Astrocyte (in vitro differentiated cells and primary cell): ENCODE data around the gene SFTPB. TPM values are rescaled to one million over a fixed set of nuclear protein-coding genes. Genes with fewer than 3 reads are reported as not detected.

Source experiments
- DNase-seq: peaks from one replicate; pipeline ENCODE4 v3.0.0-alpha.2; 2010; ENCODE audit warnings: low read depth
- FAIRE-seq: peaks from 2 replicates; lab custom pipeline; 2011; peaks lifted over from hg19 to GRCh38; lab: Jason Lieb, UNC
- H2AFZ ChIP-seq: 2 replicates; pipeline ENCODE4 v1.6.0; 2012; ENCODE audit warnings: low read depth, low read length, inconsistent platforms
- H3K27ac ChIP-seq: 2 replicates; pipeline ENCODE4 v1.5.1; 2011; ENCODE audit warnings: low read depth, low read length, inconsistent platforms
- H3K27me3 ChIP-seq: 2 replicates; pipeline ENCODE4 v1.6.0; 2011; ENCODE audit warnings: low read length, inconsistent platforms; ENCODE audit not compliant: insufficient read depth
- H3K36me3 ChIP-seq: 2 replicates; pipeline ENCODE4 v1.5.1; 2011; ENCODE audit warnings: low read length, inconsistent platforms; ENCODE audit not compliant: insufficient read depth
- H3K4me1 ChIP-seq: 2 replicates; pipeline ENCODE4 v1.5.1; 2011; ENCODE audit warnings: low read length, inconsistent platforms; ENCODE audit not compliant: insufficient read depth
- H3K4me2 ChIP-seq: 2 replicates; pipeline ENCODE4 v1.6.0; 2012; ENCODE audit warnings: low read length, inconsistent platforms
- H3K4me3 ChIP-seq: 2 replicates; pipeline ENCODE4 v1.5.1; 2011; ENCODE audit warnings: low read depth, mild to moderate bottlenecking, low read length, inconsistent platforms; ENCODE audit not compliant: insufficient read depth
- H3K79me2 ChIP-seq: 2 replicates; pipeline ENCODE4 v1.6.0; 2012; ENCODE audit warnings: mild to moderate bottlenecking, low read length, inconsistent platforms; ENCODE audit not compliant: insufficient read depth
- H3K9ac ChIP-seq: 2 replicates; pipeline ENCODE4 v1.6.0; 2012; ENCODE audit warnings: mild to moderate bottlenecking, low read length, inconsistent platforms
- H3K9me3 ChIP-seq: 2 replicates; pipeline ENCODE4 v1.5.1; 2012; ENCODE audit warnings: low read depth, mild to moderate bottlenecking, low read length, inconsistent platforms; ENCODE audit not compliant: insufficient read depth
- H4K20me1 ChIP-seq: 2 replicates; pipeline ENCODE4 v1.6.0; 2012; ENCODE audit warnings: low read length, inconsistent platforms; ENCODE audit not compliant: insufficient read depth
- H3K27ac Mint-ChIP-seq: one replicate; pipeline ENCODE4 v1.8.0; 2021; ENCODE audit warnings: mild to moderate bottlenecking, mixed read lengths; ENCODE audit not compliant: unreplicated experiment
- H3K27me3 Mint-ChIP-seq: one replicate; pipeline ENCODE4 v1.8.0; 2021; ENCODE audit warnings: low read depth, mixed read lengths; ENCODE audit not compliant: unreplicated experiment
- H3K36me3 Mint-ChIP-seq: one replicate; pipeline ENCODE4 v1.8.0; 2021; ENCODE audit warnings: low read depth, mixed read lengths; ENCODE audit not compliant: unreplicated experiment
- H3K4me1 Mint-ChIP-seq: one replicate; pipeline ENCODE4 v1.8.0; 2021; ENCODE audit warnings: low read depth, mixed read lengths; ENCODE audit not compliant: unreplicated experiment
- H3K4me3 Mint-ChIP-seq: one replicate; pipeline ENCODE4 v1.8.0; 2021; ENCODE audit warnings: mild to moderate bottlenecking, moderate library complexity, mixed read lengths; ENCODE audit not compliant: unreplicated experiment
- H3K9me3 Mint-ChIP-seq: one replicate; pipeline ENCODE4 v1.8.0; 2021; ENCODE audit warnings: mild to moderate bottlenecking, mixed read lengths; ENCODE audit not compliant: unreplicated experiment
- CTCF ChIP-seq: IDR thresholded peaks from 2 replicates; pipeline ENCODE4 v1.5.1; 2011; ENCODE audit warnings: low read depth, mild to moderate bottlenecking, inconsistent platforms, low read length, moderate library complexity; ENCODE audit not compliant: insufficient read depth
- EZH2 ChIP-seq: IDR thresholded peaks from 2 replicates; pipeline ENCODE4 v1.6.1; 2012; ENCODE audit warnings: mild to moderate bottlenecking, low read length, inconsistent platforms; ENCODE audit not compliant: insufficient read depth
- total RNA-seq: library from RNA; stranded (reverse); gene quantifications from 2 replicates; pipeline ENCODE4 v1.2.1, GENCODE V29; 2021

SFTPB gene
- total RNA-seq, 1 donor from 2014 or later: not detected

DNA sequence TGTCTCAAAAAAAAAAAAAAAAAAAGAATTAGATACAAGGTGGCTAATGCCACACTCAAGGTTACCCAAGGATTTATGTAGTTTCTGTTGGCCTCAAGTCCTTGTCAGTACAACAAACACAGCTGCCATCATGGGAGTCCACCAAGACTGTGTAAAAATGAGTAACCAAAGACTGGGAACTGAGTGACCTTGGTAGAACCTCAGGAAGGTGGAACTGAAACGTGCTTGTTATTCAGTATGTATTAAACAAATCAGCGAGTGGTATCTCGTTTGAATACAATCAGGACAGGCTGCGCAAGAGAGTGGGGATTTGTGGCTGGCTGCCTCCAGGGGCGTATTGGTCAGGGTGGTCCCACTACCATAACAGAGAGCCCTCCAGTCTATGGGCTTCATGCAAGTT lies 1.6 kb upstream of the SFTPB start:
- no peak overlapping the region for H3K27ac ChIP-seq
- H3K4me1 ChIP-seq: peaks cover 3% of the 10 kb centered on the region
- no peak overlapping the region for H3K4me3 ChIP-seq
- DNase-seq (no peak), FAIRE-seq (no peak)
- H3K4me2 ChIP-seq: no peak overlapping the region
- no peaks in the 10 kb centered on the region for H3K36me3 Mint-ChIP-seq
- no peak overlapping the region for H2AFZ ChIP-seq
- H3K27ac Mint-ChIP-seq: no peak overlapping the region
- H3K36me3 ChIP-seq: no peaks in the 10 kb centered on the region
- peaks cover 2% of the 10 kb centered on the region for H3K9me3 Mint-ChIP-seq
- peaks cover 2% of the 10 kb centered on the region for H3K27me3 ChIP-seq
- H3K27me3 Mint-ChIP-seq: peaks cover 34% of the 10 kb centered on the region
- H3K79me2 ChIP-seq: no peaks in the 10 kb centered on the region
- H3K9me3 ChIP-seq: no peaks in the 10 kb centered on the region
- H3K4me1 Mint-ChIP-seq: no peaks in the 10 kb centered on the region
- H3K9ac ChIP-seq: no peak overlapping the region
- no peaks in the 10 kb centered on the region for H4K20me1 ChIP-seq
- no peak for TF ChIP-seq EZH2
- TF ChIP-seq CTCF: no peak
- H3K4me3 Mint-ChIP-seq: no peak overlapping the region

- H3K4me1 Mint-ChIP-seq: no peaks in the 10 kb centered on the region
- FAIRE-seq (no peak), DNase-seq (no peak)
- peaks cover 3% of the 10 kb centered on the region for H3K4me1 ChIP-seq
- no peak overlapping the region for H3K9ac ChIP-seq
- TF ChIP-seq CTCF (no peak), EZH2 (no peak)
- H3K27me3 ChIP-seq: no peaks in the 10 kb centered on the region
- no peak overlapping the region for H2AFZ ChIP-seq
- H3K9me3 Mint-ChIP-seq: peaks cover 2% of the 10 kb centered on the region
- H3K27me3 Mint-ChIP-seq: peaks cover 33% of the 10 kb centered on the region
- H3K36me3 Mint-ChIP-seq: no peaks in the 10 kb centered on the region
- no peak overlapping the region for H3K4me2 ChIP-seq
- no peaks in the 10 kb centered on the region for H3K9me3 ChIP-seq
- H3K4me3 Mint-ChIP-seq: no peak overlapping the region
- no peaks in the 10 kb centered on the region for H3K79me2 ChIP-seq
- no peak overlapping the region for H3K27ac ChIP-seq
- no peaks in the 10 kb centered on the region for H4K20me1 ChIP-seq
- no peak overlapping the region for H3K27ac Mint-ChIP-seq
- H3K4me3 ChIP-seq: no peak overlapping the region
- H3K36me3 ChIP-seq: no peaks in the 10 kb centered on the region
These were observed 801 bp upstream of the SFTPB start for GRCh38 chr2:85668857-85669142.

DNA sequence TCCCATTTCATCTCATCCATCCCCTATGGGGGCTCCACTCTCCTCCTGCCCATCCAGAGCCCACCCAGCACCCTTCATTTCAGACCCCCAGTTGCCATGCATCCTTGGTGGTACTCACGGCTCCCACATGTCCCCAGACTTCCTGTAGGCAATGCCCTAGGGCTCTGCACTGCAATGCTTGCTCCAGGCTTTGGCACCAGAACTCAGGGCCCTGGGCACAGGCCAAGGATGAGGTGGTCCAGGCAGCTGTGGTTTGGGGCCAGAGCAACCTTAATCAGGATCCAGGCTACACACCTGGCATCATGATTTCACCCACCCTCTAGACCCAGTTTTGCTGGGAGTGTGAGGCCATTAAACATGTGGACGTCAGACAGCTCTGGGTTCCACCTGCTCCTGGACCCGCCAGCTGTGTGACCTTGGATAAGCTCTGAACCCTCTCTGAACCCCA lies 414 bp downstream of the SFTPB start:
- no peak overlapping the region for H3K4me2 ChIP-seq
- no peaks in the 10 kb centered on the region for H4K20me1 ChIP-seq
- H3K4me3 Mint-ChIP-seq: no peak overlapping the region
- no peak overlapping the region for H3K27ac ChIP-seq
- H3K79me2 ChIP-seq: no peaks in the 10 kb centered on the region
- TF ChIP-seq CTCF (no peak), EZH2 (no peak)
- no peak overlapping the region for H3K9ac ChIP-seq
- H3K4me3 ChIP-seq: no peak overlapping the region
- H2AFZ ChIP-seq: no peak overlapping the region
- DNase-seq (no peak), FAIRE-seq (no peak)
- no peaks in the 10 kb centered on the region for H3K36me3 Mint-ChIP-seq
- no peaks in the 10 kb centered on the region for H3K27me3 ChIP-seq
- H3K4me1 ChIP-seq: peaks cover 12% of the 10 kb centered on the region
- peaks cover 4% of the 10 kb centered on the region for H3K4me1 Mint-ChIP-seq
- H3K36me3 ChIP-seq: no peaks in the 10 kb centered on the region
- H3K27me3 Mint-ChIP-seq: peaks cover 30% of the 10 kb centered on the region
- H3K9me3 ChIP-seq: no peaks in the 10 kb centered on the region
- no peaks in the 10 kb centered on the region for H3K9me3 Mint-ChIP-seq
- H3K27ac Mint-ChIP-seq: no peak overlapping the region
